Smooth muscle cell (in vitro differentiated cells): ENCODE results near the gene GPALPP1. TPM values are rescaled to one million over a fixed set of nuclear protein-coding genes. Genes with fewer than 3 reads are reported as not detected.
"Not testable (repeated sequence)": the region's sequence is repeated elsewhere in the genome, so short reads cannot be mapped to it uniquely, and the experiment has no call there.

Source experiments
- DNase-seq: peaks from one replicate; lab custom pipeline; 2025; ENCODE audit not compliant: unreplicated experiment; lab: John Stamatoyannopoulos, UW
- H2AFZ ChIP-seq: fragments of 200-600 bp; sonication (generic); 2 replicates; pipeline ENCODE4 v1.6.0; 2016; ENCODE audit warnings: antibody characterized with exemption, low read depth, mild to moderate bottlenecking
- H3F3A ChIP-seq: fragments of 200-600 bp; sonication (generic); 2 replicates; pipeline ENCODE4 v1.6.0; 2017; ENCODE audit warnings: antibody characterized with exemption, low read depth
- H3K27ac ChIP-seq: fragments of 200-600 bp; sonication (generic); 2 replicates; pipeline ENCODE4 v1.5.1; 2016; ENCODE audit warnings: low read depth, mild to moderate bottlenecking
- H3K27me3 ChIP-seq: fragments of 200-600 bp; sonication (generic); 2 replicates; pipeline ENCODE4 v1.6.1; 2016; ENCODE audit warnings: low read depth, mild to moderate bottlenecking
- H3K36me3 ChIP-seq: fragments of 200-600 bp; sonication (generic); 2 replicates; pipeline ENCODE4 v1.5.1; 2016; ENCODE audit warnings: low read depth
- H3K4me1 ChIP-seq: fragments of 200-600 bp; sonication (generic); 2 replicates; pipeline ENCODE4 v1.5.1; 2016; ENCODE audit warnings: low read depth
- H3K4me2 ChIP-seq: fragments of 200-600 bp; sonication (generic); 2 replicates; pipeline ENCODE4 v1.6.0; 2016; ENCODE audit warnings: mild to moderate bottlenecking
- H3K4me3 ChIP-seq: fragments of 200-600 bp; sonication (generic); 2 replicates; pipeline ENCODE4 v1.5.1; 2016; ENCODE audit warnings: mild to moderate bottlenecking
- H3K79me2 ChIP-seq: fragments of 200-600 bp; sonication (generic); 2 replicates; pipeline ENCODE4 v1.6.0; 2016; ENCODE audit warnings: low read depth, mild to moderate bottlenecking
- H3K9ac ChIP-seq: fragments of 200-600 bp; sonication (generic); 2 replicates; pipeline ENCODE4 v1.6.0; 2016; ENCODE audit warnings: low read depth
- H3K9me3 ChIP-seq: fragments of 200-600 bp; sonication (generic); replicated peaks from 2 replicates; pipeline ENCODE4 v1.5.1; 2016; ENCODE audit warnings: low read depth
- H4K20me1 ChIP-seq: fragments of 200-600 bp; sonication (generic); 2 replicates; pipeline ENCODE4 v1.6.0; 2016; ENCODE audit warnings: low read depth
- WGBS: methylation state at CpG from one replicate; pipeline ENCODE4 v1.1.7; 2016; ENCODE audit warnings: low lambda C conversion rate; 5-methylcytosine and 5-hydroxymethylcytosine counted together
- polyA plus RNA-seq: library from polyadenylated mRNA; unstranded; fragments of >200 nt; fragmentation: Nextera tagmentation; extraction: Ambion mirVana; gene quantifications from 2 replicates; pipeline ENCODE4 v1.2.1, GENCODE V29; 2016
- total RNA-seq: library from RNA; depleted of rRNA; stranded (reverse); fragments of >200 nt; gene quantifications from 2 replicates; pipeline ENCODE4 v1.2.3, GENCODE V29; 2014
- TF ChIP-seq, protein P1 (sequence below): fragments of 200-600 bp; sonication (generic); IDR thresholded peaks from 2 replicates; pipeline ENCODE4 v1.5.1; 2017; ENCODE audit warnings: borderline replicate concordance, mild to moderate bottlenecking, antibody characterized with exemption; ENCODE audit not compliant: insufficient read depth, poor library complexity, severe bottlenecking

Gene GPALPP1, protein sequence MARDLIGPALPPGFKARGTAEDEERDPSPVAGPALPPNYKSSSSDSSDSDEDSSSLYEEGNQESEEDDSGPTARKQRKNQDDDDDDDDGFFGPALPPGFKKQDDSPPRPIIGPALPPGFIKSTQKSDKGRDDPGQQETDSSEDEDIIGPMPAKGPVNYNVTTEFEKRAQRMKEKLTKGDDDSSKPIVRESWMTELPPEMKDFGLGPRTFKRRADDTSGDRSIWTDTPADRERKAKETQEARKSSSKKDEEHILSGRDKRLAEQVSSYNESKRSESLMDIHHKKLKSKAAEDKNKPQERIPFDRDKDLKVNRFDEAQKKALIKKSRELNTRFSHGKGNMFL
- total RNA-seq, result 23.1 and 28.4 TPM in 2 replicates
- polyA plus RNA-seq, result 11.1 and 13.7 TPM in 2 replicates

DNA sequence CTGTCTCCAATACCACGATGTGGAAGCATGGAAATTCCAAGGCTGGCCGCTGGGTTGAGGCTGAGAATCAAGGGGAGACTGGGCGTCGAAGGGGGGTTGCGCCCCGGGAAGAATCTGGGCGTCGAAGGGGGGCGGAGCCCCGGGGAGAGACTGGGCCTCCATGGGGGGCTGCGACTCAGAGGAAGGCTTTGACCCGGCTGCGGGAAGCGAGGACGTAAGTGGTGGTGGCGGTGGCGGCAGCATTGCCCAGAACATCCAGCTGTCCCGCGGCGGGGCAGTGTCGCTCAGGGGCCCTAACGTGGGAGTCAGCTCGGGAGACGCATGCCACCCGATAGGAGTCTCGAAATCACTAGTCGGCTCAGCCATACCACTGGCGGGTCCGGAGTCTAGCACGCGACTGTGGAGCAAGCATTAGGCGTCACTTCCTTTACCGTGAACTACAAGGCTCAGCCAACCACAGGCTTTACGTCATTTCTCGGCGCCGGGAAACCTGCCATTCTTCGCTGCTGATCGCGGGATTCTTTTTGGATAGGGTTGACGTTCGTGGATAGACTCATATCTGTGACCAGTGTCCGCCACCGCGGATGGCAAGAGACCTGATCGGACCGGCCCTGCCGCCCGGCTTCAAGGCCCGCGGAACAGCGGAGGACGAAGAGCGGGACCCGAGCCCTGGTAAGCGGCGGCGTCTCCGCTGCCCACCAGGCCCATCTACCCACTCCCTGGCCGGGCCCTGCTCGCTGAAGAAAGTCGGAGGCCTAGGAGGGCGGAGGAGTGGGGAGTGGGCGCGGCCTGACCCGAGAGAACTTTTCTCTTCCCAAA is at the start of gene GPALPP1, which contains the start of gene NUFIP1:
GPALPP1 (plus strand) TSS at position 468 of the 819 bp plus-strand sequence; CDS start at position 585, 117 bp downstream.
NUFIP1 (minus strand) TSS at position 401 of the 819 bp plus-strand sequence; CDS start at position 366, 35 bp downstream.
- Histone ChIP-seq H3K4me2 (peak within 1 kb of the TSS; percentile 100), H4K20me1 (peaks cover 7% of the 10 kb centered on the region), H3K9me3 (no peaks in the 10 kb centered on the region), H3K27me3 (no peaks in the 10 kb centered on the region), H2AFZ (peak within 1 kb of the TSS; percentile 91), H3F3A (no peaks in the 10 kb centered on the region), H3K4me1 (peaks cover 18% of the 10 kb centered on the region), H3K27ac (peak within 1 kb of the TSS; percentile 95), H3K4me3 (peak within 1 kb of the TSS; percentile 94), H3K79me2 (peaks cover 78% of the 10 kb centered on the region), H3K36me3 (no peaks in the 10 kb centered on the region), H3K9ac (peak within 1 kb of the TSS; percentile 99)
- TF ChIP-seq, protein P1, sequence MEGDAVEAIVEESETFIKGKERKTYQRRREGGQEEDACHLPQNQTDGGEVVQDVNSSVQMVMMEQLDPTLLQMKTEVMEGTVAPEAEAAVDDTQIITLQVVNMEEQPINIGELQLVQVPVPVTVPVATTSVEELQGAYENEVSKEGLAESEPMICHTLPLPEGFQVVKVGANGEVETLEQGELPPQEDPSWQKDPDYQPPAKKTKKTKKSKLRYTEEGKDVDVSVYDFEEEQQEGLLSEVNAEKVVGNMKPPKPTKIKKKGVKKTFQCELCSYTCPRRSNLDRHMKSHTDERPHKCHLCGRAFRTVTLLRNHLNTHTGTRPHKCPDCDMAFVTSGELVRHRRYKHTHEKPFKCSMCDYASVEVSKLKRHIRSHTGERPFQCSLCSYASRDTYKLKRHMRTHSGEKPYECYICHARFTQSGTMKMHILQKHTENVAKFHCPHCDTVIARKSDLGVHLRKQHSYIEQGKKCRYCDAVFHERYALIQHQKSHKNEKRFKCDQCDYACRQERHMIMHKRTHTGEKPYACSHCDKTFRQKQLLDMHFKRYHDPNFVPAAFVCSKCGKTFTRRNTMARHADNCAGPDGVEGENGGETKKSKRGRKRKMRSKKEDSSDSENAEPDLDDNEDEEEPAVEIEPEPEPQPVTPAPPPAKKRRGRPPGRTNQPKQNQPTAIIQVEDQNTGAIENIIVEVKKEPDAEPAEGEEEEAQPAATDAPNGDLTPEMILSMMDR, result peak; percentile 6
- whole genome bisulfite sequencing, result under 1% methylated on average over 66 of the region's 66 CpGs
- DNase-seq, result peak; percentile 71

DNA sequence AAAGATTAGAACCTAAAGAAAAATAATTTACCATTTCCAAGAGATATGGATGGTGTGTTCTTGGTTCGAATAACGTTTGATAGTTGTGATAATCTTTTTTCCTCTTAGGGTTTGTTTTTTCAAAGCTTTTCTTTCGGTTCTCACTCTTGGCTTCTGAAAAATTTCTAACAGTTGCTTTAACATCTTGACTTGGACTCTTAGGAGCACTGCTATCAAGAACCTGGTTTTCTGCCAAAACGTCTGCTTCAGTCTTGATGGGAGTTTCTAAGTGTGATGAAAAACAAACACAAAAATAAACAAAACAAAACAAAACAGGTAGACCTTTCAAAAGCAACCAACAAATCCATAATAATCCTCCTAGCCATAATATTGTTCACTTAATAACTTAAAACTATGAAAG is 45.9 kb upstream of the GPALPP1 start:
- H3K36me3 ChIP-seq, H4K20me1 ChIP-seq, H3K27me3 ChIP-seq, H3K79me2 ChIP-seq, H2AFZ ChIP-seq, H3K9me3 ChIP-seq, H3F3A ChIP-seq, H3K27ac ChIP-seq, H3K9ac ChIP-seq, H3K4me3 ChIP-seq, DNase-seq, H3K4me1 ChIP-seq, H3K4me2 ChIP-seq: not testable (repeated sequence)
- WGBS, result 41% methylated on average over 4 of the region's 4 CpGs

DNA sequence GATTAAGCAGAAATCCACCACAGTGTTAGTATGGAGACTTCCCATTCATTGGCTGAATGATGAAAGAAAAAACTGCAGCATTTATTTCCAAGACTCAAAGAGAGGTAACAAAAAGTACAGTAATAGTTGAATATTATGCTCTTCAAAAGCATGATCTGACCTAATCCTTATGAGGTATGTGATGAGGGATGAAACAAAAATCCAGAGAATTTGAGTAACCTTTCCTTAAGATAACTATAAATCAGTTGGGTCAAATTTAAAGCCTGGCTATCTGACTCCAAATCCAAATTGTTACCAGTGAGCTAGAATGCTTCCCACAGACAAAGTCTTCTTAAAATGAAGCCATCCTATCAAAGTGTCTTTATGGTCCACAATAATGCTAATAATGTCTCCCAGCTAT is 38.2 kb upstream of the GPALPP1 start:
- H2AFZ ChIP-seq, result no peak overlapping the region
- H4K20me1 ChIP-seq, result no peaks in the 10 kb centered on the region
- no peak overlapping the region for H3K4me3 ChIP-seq
- DNase-seq, result no peak
- no peak overlapping the region for H3K27ac ChIP-seq
- TF ChIP-seq, protein P1, result no peak
- H3K36me3 ChIP-seq, result peaks cover 4% of the 10 kb centered on the region
- H3K27me3 ChIP-seq, result no peaks in the 10 kb centered on the region
- no peaks in the 10 kb centered on the region for H3F3A ChIP-seq
- no peaks in the 10 kb centered on the region for H3K9me3 ChIP-seq
- H3K9ac ChIP-seq, result no peak overlapping the region
- no peak overlapping the region for H3K4me2 ChIP-seq
- no peaks in the 10 kb centered on the region for H3K4me1 ChIP-seq
- no peaks in the 10 kb centered on the region for H3K79me2 ChIP-seq

DNA sequence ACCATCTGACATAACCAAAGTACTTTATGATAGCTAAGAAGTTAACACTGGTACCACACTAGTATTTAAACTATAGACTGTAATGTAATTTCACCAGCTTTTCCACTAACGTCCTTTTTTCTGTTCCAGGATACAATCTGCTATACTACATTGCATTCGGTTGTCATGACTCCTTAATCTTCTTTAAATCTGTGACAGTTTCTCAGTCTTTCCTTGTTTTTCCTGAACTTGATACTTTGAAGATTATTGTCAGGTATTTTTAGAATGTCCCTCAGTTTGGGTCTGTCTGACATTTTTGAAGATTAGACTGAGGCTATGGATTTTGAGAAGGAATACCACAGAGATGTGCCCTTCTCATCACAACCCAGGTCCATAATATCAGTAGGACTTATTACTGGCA is 36.7 kb upstream of the GPALPP1 start:
- no peaks in the 10 kb centered on the region for H3K9me3 ChIP-seq
- H3K27ac ChIP-seq, result no peak overlapping the region
- no peaks in the 10 kb centered on the region for H3K79me2 ChIP-seq
- TF ChIP-seq, protein P1, result no peak
- H3K4me2 ChIP-seq, result no peak overlapping the region
- no peak overlapping the region for H3K4me3 ChIP-seq
- no peak overlapping the region for H3K9ac ChIP-seq
- DNase-seq, result no peak
- peaks cover 4% of the 10 kb centered on the region for H3K36me3 ChIP-seq
- H4K20me1 ChIP-seq, result no peaks in the 10 kb centered on the region
- H3K27me3 ChIP-seq, result no peaks in the 10 kb centered on the region
- H2AFZ ChIP-seq, result no peak overlapping the region
- no peaks in the 10 kb centered on the region for H3K4me1 ChIP-seq
- WGBS, result 90% methylated on average over 2 of the region's 2 CpGs
- H3F3A ChIP-seq, result no peaks in the 10 kb centered on the region
